Fibroblast of lung (primary cell): ENCODE measurements around the gene PDE9A. TPM values are rescaled to one million over a fixed set of nuclear protein-coding genes. Genes with fewer than 3 reads are reported as not detected.

Source experiments
- DNase-seq, 2 donors: peaks; one replicate each; pipeline versions ENCODE4 v3.0.0 to v3.0.0-alpha.2; 2010; ENCODE audit warnings: low read depth in 2 of 2
- H2AFZ ChIP-seq: 2 replicates; pipeline ENCODE4 v1.5.1; 2012; ENCODE audit warnings: low read length, control low read depth, inconsistent platforms
- H3K27ac ChIP-seq: 2 replicates; pipeline ENCODE4 v1.5.1; 2011; ENCODE audit warnings: low read length, control low read depth; ENCODE audit not compliant: insufficient read depth
- H3K27me3 ChIP-seq: 2 replicates; pipeline ENCODE4 v1.5.1; 2011; ENCODE audit warnings: mild to moderate bottlenecking, low read length; ENCODE audit not compliant: control insufficient read depth, insufficient read depth
- H3K36me3 ChIP-seq: 2 replicates; pipeline ENCODE4 v1.5.1; 2011; ENCODE audit warnings: low read length; ENCODE audit not compliant: control insufficient read depth, insufficient read depth
- H3K4me1 ChIP-seq: 2 replicates; pipeline ENCODE4 v1.5.1; 2011; ENCODE audit warnings: low read length; ENCODE audit not compliant: control insufficient read depth, insufficient read depth; ENCODE audit errors: extremely low read depth
- H3K4me2 ChIP-seq: 2 replicates; pipeline ENCODE4 v1.5.1; 2011; ENCODE audit warnings: low read length, control low read depth; ENCODE audit not compliant: insufficient read depth; ENCODE audit errors: extremely low read depth
- H3K4me3 ChIP-seq, 4 experiments: fragments of 200-600 bp in 1 of 4; sonication (generic) in 1 of 4; replicated peaks in 1 of 4; 2 replicates each; pipeline ENCODE4 v1.5.1; 2011 to 2016; ENCODE audit warnings: low read length in 4 of 4, low read depth in 3 of 4, mild to moderate bottlenecking in 3 of 4, control low read depth in 2 of 4, inconsistent platforms in 1 of 4, mixed read lengths in 1 of 4; ENCODE audit not compliant: insufficient read depth in 1 of 4; ENCODE audit errors: control extremely low read depth in 1 of 4
- H3K79me2 ChIP-seq: 2 replicates; pipeline ENCODE4 v1.5.1; 2012; ENCODE audit warnings: mild to moderate bottlenecking, low read length, inconsistent platforms; ENCODE audit not compliant: control insufficient read depth, insufficient read depth
- H3K9ac ChIP-seq: 2 replicates; pipeline ENCODE4 v1.5.1; 2011; ENCODE audit warnings: mild to moderate bottlenecking, low read length, control low read depth; ENCODE audit not compliant: insufficient read depth
- H3K9me3 ChIP-seq: 2 replicates; pipeline ENCODE4 v1.5.1; 2012; ENCODE audit warnings: low read depth, low read length; ENCODE audit not compliant: control insufficient read depth, insufficient read depth
- H4K20me1 ChIP-seq: 2 replicates; pipeline ENCODE4 v1.5.1; 2011; ENCODE audit warnings: low read length; ENCODE audit not compliant: control insufficient read depth, insufficient read depth; ENCODE audit errors: extremely low read depth
- EZH2 ChIP-seq: IDR thresholded peaks from 2 replicates; pipeline ENCODE4 v1.5.1; 2012; ENCODE audit warnings: low read length, control low read depth, mild to moderate bottlenecking; ENCODE audit errors: missing control alignments
- polyA plus RNA-seq, 2 donors: library from polyadenylated mRNA; depleted of rRNA in 1 of 2; stranded (reverse) in 1 of 2; unstranded in 1 of 2; fragments of >200 nt; gene quantifications; 2 replicates each; pipeline ENCODE4 v1.2.1, GENCODE V29; 2011 to 2012; ENCODE audit warnings: missing spikeins in 1 of 2
- total RNA-seq: library from RNA; depleted of rRNA; stranded (reverse); fragments of >200 nt; gene quantifications from 2 replicates; pipeline ENCODE4 v1.2.1, GENCODE V29; 2014
- TF ChIP-seq, protein P1 (sequence below), 2 donors: IDR thresholded peaks in 1 of 2; conservative IDR thresholded peaks in 1 of 2; 1 replicate in 1 of 2; 2 replicates in 1 of 2; pipeline ENCODE4 v1.5.1; 2011 to 2012; ENCODE audit warnings: low read length in 2 of 2, control low read depth in 1 of 2, inconsistent platforms in 1 of 2, low read depth in 1 of 2, mild to moderate bottlenecking in 1 of 2

PDE9A gene
- total and polyA plus RNA-seq, 2 donors (not counting 1 experiment from before 2014, with no cell fraction given): 1.8 to 4.4 TPM

- Histone ChIP-seq H3K4me2 (no peak overlapping the region), H2AFZ (no peak overlapping the region), H3K36me3 (no peaks in the 10 kb centered on the region), H3K27me3 (peaks cover 17% of the 10 kb centered on the region), H3K27ac (no peak overlapping the region), H3K9ac (no peak overlapping the region), H3K79me2 (no peaks in the 10 kb centered on the region), H3K4me1 (no peaks in the 10 kb centered on the region), H4K20me1 (no peaks in the 10 kb centered on the region), H3K9me3 (no peaks in the 10 kb centered on the region), H3K4me3 (no peak overlapping the region)
- peak; percentile 16 for TF ChIP-seq EZH2
- TF ChIP-seq, protein P1, sequence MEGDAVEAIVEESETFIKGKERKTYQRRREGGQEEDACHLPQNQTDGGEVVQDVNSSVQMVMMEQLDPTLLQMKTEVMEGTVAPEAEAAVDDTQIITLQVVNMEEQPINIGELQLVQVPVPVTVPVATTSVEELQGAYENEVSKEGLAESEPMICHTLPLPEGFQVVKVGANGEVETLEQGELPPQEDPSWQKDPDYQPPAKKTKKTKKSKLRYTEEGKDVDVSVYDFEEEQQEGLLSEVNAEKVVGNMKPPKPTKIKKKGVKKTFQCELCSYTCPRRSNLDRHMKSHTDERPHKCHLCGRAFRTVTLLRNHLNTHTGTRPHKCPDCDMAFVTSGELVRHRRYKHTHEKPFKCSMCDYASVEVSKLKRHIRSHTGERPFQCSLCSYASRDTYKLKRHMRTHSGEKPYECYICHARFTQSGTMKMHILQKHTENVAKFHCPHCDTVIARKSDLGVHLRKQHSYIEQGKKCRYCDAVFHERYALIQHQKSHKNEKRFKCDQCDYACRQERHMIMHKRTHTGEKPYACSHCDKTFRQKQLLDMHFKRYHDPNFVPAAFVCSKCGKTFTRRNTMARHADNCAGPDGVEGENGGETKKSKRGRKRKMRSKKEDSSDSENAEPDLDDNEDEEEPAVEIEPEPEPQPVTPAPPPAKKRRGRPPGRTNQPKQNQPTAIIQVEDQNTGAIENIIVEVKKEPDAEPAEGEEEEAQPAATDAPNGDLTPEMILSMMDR (conservative IDR thresholded peaks at IDR 0.05 in 1 of 2, IDR thresholded peaks at IDR 0.05 in 1 of 2; ENCODE audit: low read depth in 1 of 2, low read length in 2 of 2): no peak
- DNase-seq: no peak
Measured at GRCh38 chr21:42781150-42781970, 127.9 kb downstream of the PDE9A start.

DNA sequence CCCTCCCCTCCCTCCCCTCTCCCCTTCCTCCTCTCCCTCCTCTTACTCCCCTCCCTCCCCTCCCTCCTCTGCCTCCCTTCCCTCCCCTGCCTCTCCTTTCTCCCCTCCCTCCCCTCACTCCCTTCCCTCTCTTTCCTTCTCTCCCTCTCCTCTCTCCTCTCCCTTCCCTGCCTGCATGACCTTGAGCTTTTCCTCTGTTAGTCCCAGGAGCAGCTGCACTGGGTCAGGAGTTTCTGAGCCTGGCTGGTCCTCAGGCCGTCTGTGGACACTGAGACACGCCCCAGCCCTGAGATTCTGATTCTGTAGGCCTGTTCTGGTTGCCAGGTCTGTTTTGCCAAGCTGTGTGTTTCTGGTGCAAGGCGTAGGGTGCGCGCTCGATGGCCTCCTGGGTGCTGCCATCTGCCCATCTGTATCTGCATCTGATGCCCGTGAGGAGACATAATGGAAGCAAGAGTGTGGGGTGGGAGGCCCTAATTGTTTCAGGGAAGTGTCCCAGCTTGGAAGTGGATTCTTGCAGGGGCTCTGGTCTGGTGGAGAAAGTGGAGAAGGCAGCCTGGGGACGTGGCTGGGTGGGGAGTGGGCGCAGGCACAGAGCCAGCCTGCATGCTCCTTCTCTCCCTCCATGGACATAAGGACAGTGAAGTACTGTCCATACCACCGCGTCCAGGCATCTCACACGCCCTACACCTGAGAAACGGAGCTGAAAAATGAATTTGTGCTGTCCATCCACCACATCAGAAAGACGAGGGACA is 128.7 kb downstream of the PDE9A start:
- H3K9ac ChIP-seq: no peak overlapping the region
- no peaks in the 10 kb centered on the region for H3K4me1 ChIP-seq
- no peak for DNase-seq
- H4K20me1 ChIP-seq: no peaks in the 10 kb centered on the region
- TF ChIP-seq EZH2: no peak
- TF ChIP-seq, protein P1 (conservative IDR thresholded peaks at IDR 0.05 in 1 of 2, IDR thresholded peaks at IDR 0.05 in 1 of 2; ENCODE audit: low read depth in 1 of 2, low read length in 2 of 2): no peak
- H3K4me3 ChIP-seq: no peak overlapping the region
- H3K36me3 ChIP-seq: no peaks in the 10 kb centered on the region
- no peaks in the 10 kb centered on the region for H3K79me2 ChIP-seq
- H2AFZ ChIP-seq: no peak overlapping the region
- peaks cover 17% of the 10 kb centered on the region for H3K27me3 ChIP-seq
- H3K4me2 ChIP-seq: no peak overlapping the region
- H3K27ac ChIP-seq: no peak overlapping the region
- no peaks in the 10 kb centered on the region for H3K9me3 ChIP-seq

GRCh38 chr21:42782723-42783242 is 129.4 kb downstream of the PDE9A start:
- no peak overlapping the region for H2AFZ ChIP-seq
- H3K36me3 ChIP-seq: no peaks in the 10 kb centered on the region
- H3K4me2 ChIP-seq: no peak overlapping the region
- no peaks in the 10 kb centered on the region for H3K4me1 ChIP-seq
- H3K4me3 ChIP-seq: no peak overlapping the region
- H3K9ac ChIP-seq: no peak overlapping the region
- H3K9me3 ChIP-seq: no peaks in the 10 kb centered on the region
- H3K27ac ChIP-seq: no peak overlapping the region
- H4K20me1 ChIP-seq: no peaks in the 10 kb centered on the region
- H3K79me2 ChIP-seq: no peaks in the 10 kb centered on the region
- no peak for DNase-seq
- TF ChIP-seq EZH2: no peak
- TF ChIP-seq, protein P1 (conservative IDR thresholded peaks at IDR 0.05 in 1 of 2, IDR thresholded peaks at IDR 0.05 in 1 of 2; ENCODE audit: low read depth in 1 of 2, low read length in 2 of 2): no peak
- peaks cover 17% of the 10 kb centered on the region for H3K27me3 ChIP-seq
